ENCODE results near the gene PIGA.

GRCh38 chrX:15320297-15320696, 15.0 kb downstream of the PIGA start:
- TF ChIP-seq CTCF (IDR thresholded peaks at IDR 0.05) (no peak), MAZ (IDR thresholded peaks at IDR 0.05; ENCODE audit: borderline replicate concordance, low read depth, low read length) (no peak), JUNB (IDR thresholded peaks at IDR 0.05) (no peak), HOXB5 (CRISPR knock-in tag; IDR thresholded peaks at IDR 0.05) (no peak), POLR2A (IDR thresholded peaks at IDR 0.05; ENCODE audit: low read length) (no peak), E2F6 (IDR thresholded peaks at IDR 0.05; ENCODE audit: borderline replicate concordance, low read depth) (no peak), RCOR1 (IDR thresholded peaks at IDR 0.05; ENCODE audit: low read depth, low read length) (no peak), EP300 (IDR thresholded peaks at IDR 0.05) (no peak), CHD2 (IDR thresholded peaks at IDR 0.05; ENCODE audit: low read length, partially characterized antibody) (no peak), PHF8 (IDR thresholded peaks at IDR 0.05; ENCODE audit: borderline replicate concordance, low read depth) (no peak), REST (IDR thresholded peaks at IDR 0.05) (no peak), RAD21 (conservative IDR thresholded peaks at IDR 0.05 in 1 of 2, IDR thresholded peaks at IDR 0.05 in 1 of 2) (no peak)
